KMS-11 (cell line): ENCODE results near the gene RPL11.

Experiments used
- H2AFZ ChIP-seq: fragments of 200-600 bp; sonication (generic); 2 replicates; pipeline ENCODE4 v1.6.1; 2016; ENCODE audit warnings: antibody characterized with exemption, mixed run types, low read depth
- H3K27ac ChIP-seq: fragments of 200-600 bp; sonication (generic); 2 replicates; pipeline ENCODE4 v1.6.1; 2016; ENCODE audit warnings: mild to moderate bottlenecking, mixed run types
- H3K27me3 ChIP-seq: fragments of 200-600 bp; sonication (generic); 2 replicates; pipeline ENCODE4 v1.6.1; 2017; ENCODE audit warnings: mild to moderate bottlenecking, low read depth, mixed run types, moderate library complexity; ENCODE audit not compliant: insufficient read depth
- H3K36me3 ChIP-seq: fragments of 200-600 bp; sonication (generic); 2 replicates; pipeline ENCODE4 v1.6.1; 2017; ENCODE audit warnings: mild to moderate bottlenecking, mixed run types; ENCODE audit not compliant: insufficient read depth
- H3K4me1 ChIP-seq: fragments of 200-600 bp; sonication (generic); 2 replicates; pipeline ENCODE4 v1.6.1; 2016; ENCODE audit warnings: mild to moderate bottlenecking, low read depth, mixed run types; ENCODE audit not compliant: poor library complexity, severe bottlenecking
- H3K4me2 ChIP-seq: fragments of 200-600 bp; sonication (generic); 2 replicates; pipeline ENCODE4 v1.7.0; 2016; ENCODE audit warnings: mild to moderate bottlenecking, mixed run types
- H3K4me3 ChIP-seq: fragments of 200-600 bp; sonication (generic); IDR thresholded peaks from 2 replicates; pipeline ENCODE4 v1.6.1; 2017; ENCODE audit warnings: low read depth, low read length, mixed read lengths; ENCODE audit not compliant: insufficient read depth
- H3K79me2 ChIP-seq: fragments of 200-600 bp; sonication (generic); 2 replicates; pipeline ENCODE4 v1.6.1; 2016; ENCODE audit warnings: low read depth, mixed run types; ENCODE audit not compliant: insufficient read depth
- H3K9ac ChIP-seq: fragments of 200-600 bp; sonication (generic); 2 replicates; pipeline ENCODE4 v1.6.1; 2016; ENCODE audit warnings: mild to moderate bottlenecking, mixed run types
- H4K20me1 ChIP-seq: fragments of 200-600 bp; sonication (generic); 2 replicates; pipeline ENCODE4 v1.6.1; 2016; ENCODE audit warnings: mild to moderate bottlenecking, mixed run types; ENCODE audit not compliant: insufficient read depth
- TF ChIP-seq, protein P1 (sequence below): fragments of 200-600 bp; sonication (generic); conservative IDR thresholded peaks from 2 replicates; pipeline ENCODE4 v1.6.1; 2017; ENCODE audit warnings: low read depth, mild to moderate bottlenecking, antibody characterized with exemption, low read length, moderate library complexity, mixed read lengths

RPL11 gene

DNA sequence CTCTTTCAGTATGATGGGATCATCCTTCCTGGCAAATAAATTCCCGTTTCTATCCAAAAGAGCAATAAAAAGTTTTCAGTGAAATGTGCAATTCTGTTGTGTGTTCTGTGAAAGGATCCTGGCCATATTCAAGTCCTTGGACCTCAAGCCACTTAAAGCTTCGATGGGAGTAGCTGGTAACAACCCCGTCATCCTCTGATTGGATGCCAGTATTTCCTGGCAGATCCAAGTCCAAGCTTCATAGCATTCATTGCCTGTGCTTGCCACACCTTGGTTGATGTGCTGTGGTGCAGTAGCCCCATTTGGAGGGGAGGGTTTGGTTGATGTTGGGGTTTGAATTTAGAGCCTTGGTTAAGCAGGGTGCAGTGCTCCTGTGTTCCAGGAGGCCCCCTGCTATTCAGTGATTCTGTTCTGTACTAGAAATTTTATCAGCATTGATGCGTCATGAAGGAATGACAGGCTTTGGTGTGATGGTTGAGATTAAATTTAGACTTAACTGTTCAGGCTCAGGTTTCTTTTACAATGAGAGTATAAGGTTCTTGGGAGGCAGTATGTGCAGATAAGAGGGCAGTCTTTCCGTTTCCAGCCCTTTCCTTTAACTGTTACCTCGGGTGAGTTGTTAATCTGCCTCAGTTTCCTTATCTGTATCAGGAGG lies 4.9 kb downstream of the RPL11 start:
- no peak overlapping the region for H3K9ac ChIP-seq
- H3K27me3 ChIP-seq = no peaks in the 10 kb centered on the region
- peaks cover 80% of the 10 kb centered on the region for H3K79me2 ChIP-seq
- H3K36me3 ChIP-seq = peaks cover 60% of the 10 kb centered on the region; the same call in 1 of the 2 replicates
- peaks cover 56% of the 10 kb centered on the region for H3K4me1 ChIP-seq
- H4K20me1 ChIP-seq = peaks cover 51% of the 10 kb centered on the region
- no peak overlapping the region; the same call in 1 of the 2 replicates for H3K4me2 ChIP-seq
- TF ChIP-seq, protein P1, sequence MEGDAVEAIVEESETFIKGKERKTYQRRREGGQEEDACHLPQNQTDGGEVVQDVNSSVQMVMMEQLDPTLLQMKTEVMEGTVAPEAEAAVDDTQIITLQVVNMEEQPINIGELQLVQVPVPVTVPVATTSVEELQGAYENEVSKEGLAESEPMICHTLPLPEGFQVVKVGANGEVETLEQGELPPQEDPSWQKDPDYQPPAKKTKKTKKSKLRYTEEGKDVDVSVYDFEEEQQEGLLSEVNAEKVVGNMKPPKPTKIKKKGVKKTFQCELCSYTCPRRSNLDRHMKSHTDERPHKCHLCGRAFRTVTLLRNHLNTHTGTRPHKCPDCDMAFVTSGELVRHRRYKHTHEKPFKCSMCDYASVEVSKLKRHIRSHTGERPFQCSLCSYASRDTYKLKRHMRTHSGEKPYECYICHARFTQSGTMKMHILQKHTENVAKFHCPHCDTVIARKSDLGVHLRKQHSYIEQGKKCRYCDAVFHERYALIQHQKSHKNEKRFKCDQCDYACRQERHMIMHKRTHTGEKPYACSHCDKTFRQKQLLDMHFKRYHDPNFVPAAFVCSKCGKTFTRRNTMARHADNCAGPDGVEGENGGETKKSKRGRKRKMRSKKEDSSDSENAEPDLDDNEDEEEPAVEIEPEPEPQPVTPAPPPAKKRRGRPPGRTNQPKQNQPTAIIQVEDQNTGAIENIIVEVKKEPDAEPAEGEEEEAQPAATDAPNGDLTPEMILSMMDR = no peak
- no peak overlapping the region for H3K27ac ChIP-seq
- H2AFZ ChIP-seq = no peak overlapping the region
- H3K4me3 ChIP-seq = no peak overlapping the region

DNA sequence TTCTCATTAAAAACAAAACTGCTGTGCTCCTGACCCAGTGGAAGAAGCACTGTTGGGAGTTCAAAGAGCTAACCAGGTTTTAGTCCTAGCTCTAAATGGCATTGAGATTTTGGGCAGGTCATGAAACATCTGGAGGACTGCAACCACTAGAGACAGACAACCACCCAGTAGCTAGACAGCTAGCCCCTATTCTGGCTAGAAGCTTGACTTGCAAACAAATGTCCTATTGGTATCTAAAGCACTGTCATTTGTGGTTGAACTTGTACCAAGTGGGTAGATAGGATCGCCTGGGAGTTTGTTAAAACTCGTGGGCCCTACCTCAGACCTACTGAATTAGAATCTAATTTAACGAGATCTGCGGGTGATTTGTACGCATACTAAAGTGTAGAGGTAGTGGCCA lies 6.9 kb downstream of the RPL11 start:
- Histone ChIP-seq H3K4me3 (no peak overlapping the region), H3K4me1 (peaks cover 47% of the 10 kb centered on the region), H3K27ac (no peak overlapping the region; the same call in 1 of the 2 replicates), H3K79me2 (peaks cover 61% of the 10 kb centered on the region), H2AFZ (no peak overlapping the region), H3K36me3 (peaks cover 46% of the 10 kb centered on the region; the same call in 1 of the 2 replicates), H3K9ac (no peak overlapping the region), H3K27me3 (no peaks in the 10 kb centered on the region), H4K20me1 (peaks cover 50% of the 10 kb centered on the region), H3K4me2 (no peak overlapping the region)
- TF ChIP-seq, protein P1 = no peak

DNA sequence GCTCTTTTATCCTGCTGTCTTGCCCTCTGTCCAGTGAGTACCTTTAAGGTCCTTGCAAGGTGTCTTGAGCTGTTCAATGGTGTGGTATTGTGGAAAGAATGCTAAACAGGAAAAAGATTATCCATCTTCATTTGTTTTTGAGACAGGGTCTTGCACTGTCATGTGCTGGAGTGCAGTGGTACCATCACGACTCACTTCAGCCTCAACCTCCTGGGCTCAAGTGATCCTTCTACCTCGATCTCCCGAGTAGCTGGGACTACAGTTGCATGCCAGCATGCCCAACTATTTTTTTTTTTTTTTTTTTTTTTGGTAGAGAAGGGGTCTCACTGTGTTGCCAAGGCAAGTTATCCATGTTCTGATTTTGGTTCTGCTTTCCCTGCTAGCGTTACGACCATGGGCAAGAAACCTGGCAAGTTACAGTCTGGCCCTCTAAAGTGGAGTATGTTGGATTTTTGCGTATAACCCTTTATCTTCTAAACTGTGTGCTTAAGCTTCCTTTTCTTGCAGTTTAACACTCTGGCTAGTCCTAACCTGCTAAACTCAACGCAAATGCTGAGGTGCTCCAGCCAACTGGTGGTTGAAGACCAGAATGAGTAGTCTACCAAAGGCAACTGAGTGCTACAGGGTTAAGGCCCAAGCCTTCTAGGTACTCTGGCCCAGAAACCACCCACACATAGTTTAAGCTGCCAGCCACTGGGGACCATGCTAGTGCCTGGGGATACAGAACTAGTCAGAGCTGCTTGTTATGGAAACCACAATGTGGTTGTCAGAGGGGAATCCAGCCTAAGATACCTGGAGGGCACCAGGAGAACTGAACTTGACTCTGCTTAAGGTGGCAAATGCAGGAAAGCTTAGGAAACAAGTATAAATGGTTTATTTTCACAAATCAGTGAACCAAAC lies 7.9 kb downstream of the RPL11 start:
- no peak overlapping the region for H3K4me2 ChIP-seq
- H2AFZ ChIP-seq = no peak overlapping the region
- TF ChIP-seq, protein P1 = no peak
- peaks cover 36% of the 10 kb centered on the region; the same call in 1 of the 2 replicates for H3K36me3 ChIP-seq
- no peak overlapping the region for H3K4me3 ChIP-seq
- no peaks in the 10 kb centered on the region for H3K27me3 ChIP-seq
- H3K79me2 ChIP-seq = peaks cover 51% of the 10 kb centered on the region
- H3K4me1 ChIP-seq = peaks cover 36% of the 10 kb centered on the region
- no peak overlapping the region for H3K9ac ChIP-seq
- H4K20me1 ChIP-seq = peaks cover 40% of the 10 kb centered on the region
- no peak overlapping the region for H3K27ac ChIP-seq

DNA sequence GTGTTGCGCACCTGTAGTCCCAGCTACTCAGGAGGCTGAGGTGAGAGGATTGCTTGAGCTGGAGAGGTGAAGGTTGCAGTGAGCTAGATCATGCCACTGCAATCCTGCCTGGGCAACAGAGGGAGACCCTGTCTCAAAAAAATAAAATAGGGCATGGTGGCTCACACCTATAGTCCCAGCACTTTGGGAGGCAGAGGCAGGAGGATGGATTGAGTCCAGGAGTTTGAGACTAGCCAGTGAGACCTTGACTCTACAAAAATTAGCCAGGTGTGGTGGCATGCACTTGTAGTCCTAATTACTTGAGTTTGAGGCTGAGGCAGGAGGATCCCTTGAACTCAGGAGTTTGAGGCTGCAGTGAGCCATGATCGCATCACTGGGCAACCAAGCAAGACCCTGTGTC lies 9.7 kb downstream of the RPL11 start:
- peaks cover 23% of the 10 kb centered on the region for H3K4me1 ChIP-seq
- TF ChIP-seq, protein P1 = no peak
- H3K27ac ChIP-seq = no peak overlapping the region
- H4K20me1 ChIP-seq = peaks cover 23% of the 10 kb centered on the region
- peaks cover 23% of the 10 kb centered on the region; the same call in 1 of the 2 replicates for H3K36me3 ChIP-seq
- no peaks in the 10 kb centered on the region for H3K27me3 ChIP-seq
- H2AFZ ChIP-seq = no peak overlapping the region
- peaks cover 33% of the 10 kb centered on the region; the same call in 1 of the 2 replicates for H3K79me2 ChIP-seq
- no peak overlapping the region for H3K4me3 ChIP-seq
- H3K4me2 ChIP-seq = no peak overlapping the region
- no peak overlapping the region for H3K9ac ChIP-seq
